Heart left ventricle (tissue), 16 donors: ENCODE results near the gene PSMB2. TPM values are rescaled to one million over a fixed set of nuclear protein-coding genes. Genes with fewer than 3 reads are reported as not detected.

Experiments used
- ATAC-seq, 4 donors: fragments of 200-7000 bp; cut with Tn5 transposase; one replicate each; pipeline ENCODE4 v1.9.1; 2020 to 2022; ENCODE audit warnings: moderate library complexity in 4 of 4, mild to moderate bottlenecking in 3 of 4, moderate number of reproducible peaks in 1 of 4
- DNase-seq, 5 donors: peaks; one replicate each; pipeline ENCODE4 v3.0.0-alpha.2; 2020
- H3K27ac ChIP-seq, 12 donors: fragments of 200-600 bp; sonication (generic) in 4 of 12; one replicate each; pipeline versions ENCODE4 v1.5.0 to v1.8.0; 2016 to 2022; ENCODE audit warnings: mild to moderate bottlenecking in 2 of 12
- H3K27me3 ChIP-seq, 9 donors: fragments of 200-600 bp; sonication (generic) in 2 of 9; one replicate each; pipeline versions ENCODE4 v1.5.1 to v1.8.0; 2016 to 2022; ENCODE audit warnings: mild to moderate bottlenecking in 3 of 9
- H3K36me3 ChIP-seq, 9 donors: fragments of 200-600 bp; sonication (generic) in 2 of 9; one replicate each; pipeline versions ENCODE4 v1.5.0 to v1.8.0; 2018 to 2022; ENCODE audit warnings: mild to moderate bottlenecking in 2 of 9
- H3K4me1 ChIP-seq, 12 donors: fragments of 200-600 bp; sonication (generic) in 4 of 12; one replicate each; pipeline versions ENCODE4 v1.5.0 to v1.8.0; 2016 to 2022; ENCODE audit warnings: mild to moderate bottlenecking in 3 of 12
- H3K4me3 ChIP-seq, 12 donors: fragments of 200-600 bp; sonication (generic) in 4 of 12; one replicate each; pipeline versions ENCODE4 v1.5.0 to v1.8.0; 2017 to 2022; ENCODE audit warnings: mild to moderate bottlenecking in 9 of 12, moderate library complexity in 4 of 12
- H3K9me3 ChIP-seq, 12 donors: fragments of 200-600 bp; sonication (generic) in 4 of 12; one replicate each; pipeline versions ENCODE4 v1.5.0 to v1.8.0; 2016 to 2022; ENCODE audit warnings: mild to moderate bottlenecking in 1 of 12
- CTCF ChIP-seq, 12 donors: fragments of 200-600 bp; sonication (generic) in 4 of 12; IDR thresholded peaks; one replicate each; pipeline versions ENCODE4 v1.5.0 to v1.8.0; 2018 to 2022; ENCODE audit warnings: antibody characterized with exemption in 12 of 12, mild to moderate bottlenecking in 5 of 12
- POLR2A ChIP-seq, 2 donors: fragments of 450-650 bp; IDR thresholded peaks; one replicate each; pipeline ENCODE4 v1.6.1; 2017; ENCODE audit warnings: antibody characterized with exemption in 2 of 2, mild to moderate bottlenecking in 2 of 2, moderate library complexity in 2 of 2
- WGBS, 4 donors: extraction: QIAGEN DNeasy Blood & Tissue Kit in 2 of 4; methylation state at CpG; one replicate each; pipeline versions ENCODE4 v1.1.5 to v1.1.7; 2013 to 2018; 5-methylcytosine and 5-hydroxymethylcytosine counted together
- intact Hi-C, 10 donors: fragments of 100-400 bp; cut with DNase I; formaldehyde crosslinking; loops; one replicate each; pipeline versions ENCODE4 v1.11.1 to v1.14.2; 2022
- polyA plus RNA-seq, 2 donors: library from polyadenylated mRNA; stranded (reverse); fragments of 200-250 nt; gene quantifications; one replicate each; pipeline ENCODE4 v1.2.3, GENCODE V29; 2013
- total RNA-seq, 9 donors: library from RNA; depleted of rRNA in 2 of 9; stranded (reverse); fragments of >200 nt in 2 of 9; fragmentation: NEBNext Ultra II Directional in 3 of 9; extraction: Animal tissue kit (Norgen Biotek cat#: 25700) in 3 of 9; gene quantifications; one replicate each; pipeline versions ENCODE4 v1.1.0 to v1.2.4, GENCODE V29; 2016 to 2023
- donor health status: ischemic (EF 13 %, LVEDD 7.1; RV severe dilation, severe dysfunction).
- donor health status: healthy with polysubstance abuse.
- donor health status: DM: no; HTN: yes; CAD: no.
- donor health status: DM: no; HTN: no; CAD: no.
- donor health status: ischemic (EF 25% LVEDD 6.9; RV normal size, moderate dysfunction).
- donor health status: ischemic (EF 25% LVEDD 5.7; RV mildly dilated, moderate dysfunction).
- donor health status: healthy.
- donor health status: DM: yes; HTN: yes; CAD: no.
- donor health status: ischemic (EF 35%, LVEDD 5.7; RV mildly dilated, moderate dysfunction).
- donor health status: nonischemic (EF 11% LVEDD 7.7; RV severe dilation, severe dysfunction).
- donor health status: DM: yes; HTN: yes; CAD: no.
- donor health status: PGD.
- donor health status: ischemic (EF 29% LVEDD 5.4; RV normal size, mild dysfunction).
- donor health status: nonischemic (EF 23%, LVEDD 6.1; RV moderate dilation, normal function).

PSMB2 gene
- total and polyA plus RNA-seq, 11 donors = 36.3 to 60.0 (median 41.7) TPM

- Histone ChIP-seq H3K4me1 (no peaks in the 10 kb centered on the region), H3K27ac (no peak overlapping the region), H3K36me3 (no peaks in the 10 kb centered on the region), H3K27me3 (peaks cover 0 to 5% (median 0%) of the 10 kb centered on the region in 9 donors), H3K9me3 (no peaks in the 10 kb centered on the region), H3K4me3 (no peak overlapping the region)
- WGBS, 4 donors = 52 to 64% (median 62%) methylated on average over 3 of the region's 3 CpGs
- peak in 3 of 4 donors; percentile 59 to 86 (median 85) for ATAC-seq
- DNase-seq = peak in 2 of 5 donors; percentile 45 to 59
- intact Hi-C loops = no loop called here
- TF ChIP-seq POLR2A (IDR thresholded peaks at IDR 0.05) = no peak
- no peak for TF ChIP-seq CTCF (IDR thresholded peaks at IDR 0.05)
Observed at GRCh38 chr1:35650416-35650815, 9.1 kb upstream of the PSMB2 start.

GRCh38 chr1:35646043-35646442 is 4.7 kb upstream of the PSMB2 start:
- TF ChIP-seq POLR2A (IDR thresholded peaks at IDR 0.05) = no peak
- no peak for TF ChIP-seq CTCF (IDR thresholded peaks at IDR 0.05)
- no peak overlapping the region for H3K27ac ChIP-seq
- peaks cover 0 to 4% (median 0%) of the 10 kb centered on the region in 12 donors for H3K4me1 ChIP-seq
- H3K27me3 ChIP-seq = peaks cover 0 to 16% (median 0%) of the 10 kb centered on the region in 9 donors
- no peaks in the 10 kb centered on the region for H3K36me3 ChIP-seq
- H3K9me3 ChIP-seq = no peaks in the 10 kb centered on the region
- DNase-seq (no peak), ATAC-seq (no peak)
- H3K4me3 ChIP-seq = no peak overlapping the region
- intact Hi-C loops = loop anchor here in 1 of 10 donors (10.0 kb wide), 1 partner anchor 69 kb away; the partner anchor contains the start of gene C1orf216
- WGBS, 4 donors = 12 to 18% (median 14%) methylated on average over 3 of the region's 3 CpGs

GRCh38 chr1:35644204-35644603 is 2.9 kb upstream of the PSMB2 start:
- H3K4me1 ChIP-seq = peaks cover 0 to 21% (median 15%) of the 10 kb centered on the region in 12 donors
- intact Hi-C loops = loop anchor here in 4 of 10 donors (5.0 to 10.0 kb wide), 2 partner anchors 71 to 73 kb away; partner anchors contain the start of gene C1orf216 (in 4 of the 4)
- DNase-seq (no peak), ATAC-seq (no peak)
- H3K4me3 ChIP-seq = no peak overlapping the region
- TF ChIP-seq POLR2A (IDR thresholded peaks at IDR 0.05) (no peak), CTCF (IDR thresholded peaks at IDR 0.05) (no peak)
- H3K27ac ChIP-seq = no peak overlapping the region
- peaks cover 0 to 16% (median 0%) of the 10 kb centered on the region in 9 donors for H3K27me3 ChIP-seq
- no peaks in the 10 kb centered on the region for H3K9me3 ChIP-seq
- 40 to 50% (median 47%) methylated on average over 2 of the region's 2 CpGs for WGBS, 4 donors
- no peaks in the 10 kb centered on the region for H3K36me3 ChIP-seq

GRCh38 chr1:35642471-35642955 is 1.2 kb upstream of the PSMB2 start:
- TF ChIP-seq CTCF (IDR thresholded peaks at IDR 0.05) = no peak
- no peak for TF ChIP-seq POLR2A (IDR thresholded peaks at IDR 0.05)
- DNase-seq (no peak), ATAC-seq (no peak)
- Histone ChIP-seq H3K27ac (peak overlapping the region in 8 of 12 donors; percentile 76 to 95 (median 88)), H3K9me3 (no peaks in the 10 kb centered on the region), H3K27me3 (peaks cover 0 to 16% (median 0%) of the 10 kb centered on the region in 9 donors), H3K4me1 (peaks cover 0 to 38% (median 28%) of the 10 kb centered on the region in 12 donors), H3K4me3 (peak overlapping the region; percentile 69 to 96 (median 82)), H3K36me3 (no peaks in the 10 kb centered on the region)
- 37 to 47% (median 44%) methylated on average over 14 of the region's 14 CpGs for WGBS, 4 donors
- intact Hi-C loops = loop anchor here in 4 of 10 donors (5.0 to 10.0 kb wide), 2 partner anchors 72 to 75 kb away; partner anchors contain the start of gene C1orf216 (in 4 of the 4)
